Measurements from ENCODE around the gene DLG2.

DNA sequence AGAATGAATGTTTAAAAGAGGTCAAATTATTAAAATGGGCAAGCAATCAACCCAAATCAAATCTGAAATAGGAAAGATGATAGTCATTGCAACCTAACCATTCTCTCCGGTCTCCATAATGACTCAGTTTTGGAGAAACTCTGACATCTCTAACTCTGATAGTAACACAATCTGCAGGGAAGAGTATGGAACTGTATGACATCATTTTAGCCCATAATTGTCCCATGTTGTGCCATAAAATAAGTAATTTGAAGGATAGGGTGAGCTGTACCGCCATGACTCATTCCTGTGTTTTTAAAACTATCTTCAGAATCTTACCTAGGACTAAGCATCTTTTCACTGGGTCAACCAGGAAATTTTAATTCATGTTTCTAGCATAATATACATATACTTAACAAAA lies 350.8 kb downstream of the DLG2 start:
- no peak for TF ChIP-seq POLR2A (IDR thresholded peaks at IDR 0.05; ENCODE audit: low read depth)
- TF ChIP-seq CTCF (IDR thresholded peaks at IDR 0.05), result no peak
- no peak for TF ChIP-seq POLR2AphosphoS5 (IDR thresholded peaks at IDR 0.05)
- no peak for TF ChIP-seq EP300 (IDR thresholded peaks at IDR 0.05)
